ENCODE data around the gene ALKAL2. TPM values are rescaled to one million over a fixed set of nuclear protein-coding genes. Genes with fewer than 3 reads are reported as not detected.

ALKAL2 gene
- total and polyA plus RNA-seq, 9 of the 15 experiments (the other 6 are each of a cell fraction or from before 2014, with no cell fraction given), result not detected

- FAIRE-seq (no peak), DNase-seq (ENCODE audit: extremely low read depth in 1 of 4, low spot score in 3 of 4) (no peak), ATAC-seq (no peak)
- Histone ChIP-seq H3K9me3 (replicated peaks; ENCODE audit: control insufficient read depth, insufficient read depth, low read depth, low read length) (no peaks in the 10 kb centered on the region), H4K20me1 (replicated peaks; ENCODE audit: control insufficient read depth, insufficient read depth, low read length) (no peaks in the 10 kb centered on the region; the same call in 1 of the 2 replicates), H2AFZ (ENCODE audit: low read depth, low read length) (no peak overlapping the region), H3K9me1 (ENCODE audit: control insufficient read depth, insufficient read depth, low read length) (no peaks in the 10 kb centered on the region), H3K27ac (ENCODE audit: extremely low read depth, low read depth, low read length) (no peak overlapping the region), H3K9ac (ENCODE audit: insufficient read depth in 1 of 2, low read depth in 2 of 2, low read length in 2 of 2) (no peak overlapping the region), H3K4me3 (no peak overlapping the region), H3K4me2 (ENCODE audit: insufficient read depth, low read length) (no peak overlapping the region), H3K79me2 (ENCODE audit: control insufficient read depth, insufficient read depth, low read length) (no peaks in the 10 kb centered on the region), H3K36me3 (ENCODE audit: control insufficient read depth, insufficient read depth, low read length) (no peaks in the 10 kb centered on the region), H3K27me3 (ENCODE audit: control insufficient read depth in 2 of 2, insufficient read depth in 2 of 2, low read length in 2 of 2) (peaks cover 21 to 58% of the 10 kb centered on the region in 2 experiments; a peak in 3 of 5 replicates), H3K4me1 (replicated peaks in 1 of 2; ENCODE audit: control insufficient read depth in 2 of 2, insufficient read depth in 2 of 2, low read length in 2 of 2) (peaks cover 0 to 15% of the 10 kb centered on the region in 2 experiments; a peak in 1 of 5 replicates)
- no peak for TF ChIP-seq TEAD2 (tag; IDR thresholded peaks at IDR 0.05)
- TF ChIP-seq ZNF586 (CRISPR knock-in tag; conservative IDR thresholded peaks at IDR 0.05), result no peak
- no peak for TF ChIP-seq IFI16 (CRISPR knock-in tag; IDR thresholded peaks at IDR 0.05)
- TF ChIP-seq ELF2 (CRISPR knock-in tag; IDR thresholded peaks at IDR 0.05), result no peak
- no peak for TF ChIP-seq ZNF511 (CRISPR knock-in tag; IDR thresholded peaks at IDR 0.05)
- TF ChIP-seq U2AF2 (optimal IDR thresholded peaks at IDR 0.05; ENCODE audit: low read depth, low read length), result no peak
- TF ChIP-seq FIP1L1 (IDR thresholded peaks at IDR 0.05; ENCODE audit: low read depth, low read length, poor library complexity, severe bottlenecking), result no peak
- no peak for TF ChIP-seq MEIS2 (IDR thresholded peaks at IDR 0.05; ENCODE audit: partially characterized antibody)
- in situ Hi-C loops (cut with MboI) (no loop called here), intact Hi-C loops (cut with micrococcal nuclease) (no loop called here)
- ChIA-PET POLR2A (no interaction called here), CTCF (ENCODE audit: low intra/inter-chr PET ratio) (no interaction called here)
- WGBS (ENCODE audit: insufficient coverage, low coverage, missing lambda C conversion rate), result 5% methylated on average over 10 of the region's 14 CpGs
- no TSS peak for BruUV-seq (replicated peaks)
Measured at GRCh38 chr2:313991-314390, 26.1 kb upstream of the ALKAL2 start.
